SW 1271 (cell line): ENCODE measurements around the gene FREM1.

Experiments
- DNase-seq, 2 experiments: peaks; one replicate each; lab custom pipeline; 2025; lab: John Stamatoyannopoulos, UW

Gene FREM1

DNA sequence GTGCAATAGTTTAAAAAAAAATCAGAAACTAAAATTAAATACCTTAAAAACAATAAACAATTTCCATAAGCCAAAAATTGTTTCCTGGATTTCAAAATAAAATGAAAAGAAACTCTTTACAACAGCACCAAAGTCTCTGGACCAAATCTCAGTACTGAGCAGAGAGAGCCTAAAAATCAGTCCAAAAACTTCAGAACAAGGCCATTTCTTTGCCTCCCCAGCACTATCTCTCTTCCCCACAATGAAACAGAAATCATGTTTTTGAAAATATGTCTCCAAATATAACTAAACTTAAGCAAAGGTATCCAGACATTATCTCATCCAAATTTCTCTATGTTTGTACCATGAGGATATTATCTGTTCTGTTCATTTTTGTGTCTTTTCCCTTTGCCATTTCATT lies 1.0 kb downstream of the FREM1 start:
- DNase-seq: no peak

DNA sequence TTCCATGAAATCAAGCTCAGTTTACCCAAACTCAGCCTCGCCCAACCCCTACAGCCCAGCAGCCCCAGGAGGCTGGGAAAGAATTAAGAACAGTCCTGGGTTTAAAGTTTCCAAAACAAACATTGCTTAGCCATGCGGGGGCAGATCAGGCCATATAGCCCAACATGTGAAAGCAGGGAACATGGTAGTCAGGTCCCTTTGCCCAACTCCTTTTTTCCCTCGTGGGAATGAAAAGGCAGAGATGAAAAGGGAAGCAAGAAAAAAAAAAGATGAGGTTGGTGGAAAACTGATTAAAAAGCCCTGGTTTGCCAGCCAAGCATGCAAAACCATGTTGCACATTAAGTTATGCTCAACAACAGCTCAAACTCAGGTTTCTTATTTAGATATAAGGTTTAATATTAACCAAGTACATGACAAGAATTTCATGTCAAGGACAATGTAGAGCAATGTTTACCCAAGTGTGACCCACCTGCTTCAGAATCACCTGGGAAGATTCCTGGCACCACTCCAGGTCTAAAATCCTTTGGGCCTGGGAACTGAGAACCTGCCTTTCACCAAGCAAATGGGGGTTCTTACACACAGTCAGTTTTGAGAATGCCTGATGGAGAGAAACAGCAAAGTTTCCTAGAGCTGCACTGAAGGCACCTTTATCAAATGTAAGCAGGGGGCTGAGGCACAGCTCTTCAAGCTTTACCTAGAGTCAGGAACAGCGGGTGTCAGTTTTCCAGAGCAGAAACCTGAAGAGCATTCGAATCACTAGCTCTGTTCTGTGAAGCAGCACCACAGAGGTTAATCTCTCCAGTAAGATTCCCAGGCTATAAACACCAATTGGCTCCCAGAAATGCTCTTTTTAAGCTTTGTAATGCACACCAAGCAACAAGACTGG lies 1.7 kb downstream of the FREM1 start:
- no peak for DNase-seq

DNA sequence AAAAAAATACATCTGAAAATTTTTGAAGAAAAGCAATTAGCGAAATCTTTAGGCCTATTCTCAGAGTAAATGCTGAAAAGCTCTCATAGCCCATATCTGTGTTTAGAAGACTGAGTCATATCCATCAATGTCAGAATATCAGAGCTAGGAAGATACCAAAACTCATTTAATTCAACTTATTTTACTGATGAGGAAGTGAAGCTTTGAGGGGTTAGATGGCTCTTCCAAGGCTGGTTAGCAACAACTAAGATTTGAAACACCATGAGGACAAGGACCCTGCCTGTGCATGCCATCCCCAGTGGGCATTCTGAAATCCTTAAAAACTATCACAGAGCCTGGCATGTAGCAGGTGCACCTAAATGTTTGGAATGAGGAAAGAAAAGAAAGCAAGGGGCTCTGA lies 2.5 kb downstream of the FREM1 start:
- no peak for DNase-seq

DNA sequence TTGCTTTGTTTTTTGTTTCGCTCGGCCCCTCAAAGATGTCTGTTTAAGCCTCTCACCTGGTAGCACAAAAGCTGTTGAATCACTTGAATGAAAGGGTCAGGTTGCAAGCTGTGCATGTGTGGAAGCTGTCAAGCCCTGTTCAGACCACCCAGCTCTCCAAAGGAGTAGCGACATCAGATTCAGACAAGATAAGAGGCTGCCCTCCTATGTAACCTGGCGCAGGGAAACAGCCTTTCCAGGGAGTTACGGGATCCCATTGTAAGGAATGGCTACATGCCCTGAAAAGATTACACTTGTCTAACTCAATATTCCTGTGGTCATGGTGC lies 2.9 kb downstream of the FREM1 start:
- no peak for DNase-seq

DNA sequence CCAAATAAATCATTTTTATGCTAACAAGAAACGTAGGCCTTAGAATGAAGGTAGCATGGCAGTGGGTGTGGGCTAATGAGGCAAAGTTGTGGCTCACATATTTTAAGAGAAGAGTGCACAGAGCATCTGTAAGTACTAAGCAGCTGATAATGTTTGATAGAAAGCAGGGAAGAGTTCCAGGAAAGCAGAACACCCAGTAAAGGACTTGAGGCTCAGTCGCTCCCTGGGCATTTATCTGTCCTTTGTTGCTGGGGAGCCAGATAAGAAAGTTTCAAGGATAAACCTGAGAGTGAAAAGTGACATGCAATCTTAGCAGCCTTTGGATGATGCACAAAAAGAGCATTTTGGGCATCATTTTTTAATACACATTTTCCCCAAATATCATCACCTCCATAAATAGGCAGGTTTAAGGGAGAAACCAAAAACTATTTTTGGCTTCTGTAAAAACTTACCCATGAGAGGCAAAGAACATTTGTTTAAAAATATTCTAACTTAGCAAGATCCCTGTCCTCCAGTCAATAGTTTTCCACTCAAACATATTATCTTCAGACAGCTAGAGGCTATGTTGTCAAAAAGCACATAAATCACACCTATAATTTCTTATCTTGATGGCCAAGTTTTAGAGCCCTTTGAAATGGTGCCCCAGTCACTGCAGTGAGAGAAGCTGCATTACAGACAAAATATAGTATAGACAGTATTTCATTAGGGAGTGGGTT lies 3.4 kb downstream of the FREM1 start:
- DNase-seq: no peak

DNA sequence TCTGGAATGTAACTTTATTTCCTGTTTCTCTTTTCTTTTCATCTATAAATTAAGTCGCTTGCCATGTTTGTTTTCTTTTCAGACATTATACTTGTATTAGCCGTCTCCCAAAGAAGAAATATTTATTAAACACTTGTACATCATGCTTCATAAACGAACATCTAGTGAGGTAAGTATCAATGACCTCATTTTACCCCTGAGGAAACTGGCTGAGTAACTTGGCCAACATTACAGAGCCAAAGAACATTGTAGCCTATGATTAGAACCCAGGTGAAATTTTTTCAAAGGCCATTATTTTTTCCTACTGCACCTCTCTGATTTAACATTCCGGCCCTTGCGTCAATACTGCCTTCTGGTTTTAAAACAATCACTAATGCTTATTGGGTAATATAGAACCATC lies 4.2 kb downstream of the FREM1 start:
- no peak for DNase-seq

DNA sequence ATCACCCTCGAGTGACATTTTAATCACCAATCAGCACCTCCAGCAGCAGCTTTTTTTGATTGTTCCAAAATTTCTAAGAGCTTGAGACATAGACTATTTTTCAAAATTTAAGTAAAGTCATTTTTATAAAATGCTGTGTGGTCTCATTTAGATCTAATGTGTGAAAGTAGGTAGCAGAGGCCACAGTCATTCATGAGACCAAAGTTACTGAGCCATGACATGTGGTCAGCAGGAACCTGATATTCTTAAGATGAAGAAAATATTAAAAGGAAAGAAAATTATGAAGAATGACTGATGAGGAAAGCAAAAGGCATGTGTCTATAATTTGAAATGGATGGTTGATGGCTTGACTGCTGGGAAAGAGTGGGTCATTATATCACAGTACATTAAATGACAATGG lies 7.2 kb downstream of the FREM1 start:
- no peak for DNase-seq

DNA sequence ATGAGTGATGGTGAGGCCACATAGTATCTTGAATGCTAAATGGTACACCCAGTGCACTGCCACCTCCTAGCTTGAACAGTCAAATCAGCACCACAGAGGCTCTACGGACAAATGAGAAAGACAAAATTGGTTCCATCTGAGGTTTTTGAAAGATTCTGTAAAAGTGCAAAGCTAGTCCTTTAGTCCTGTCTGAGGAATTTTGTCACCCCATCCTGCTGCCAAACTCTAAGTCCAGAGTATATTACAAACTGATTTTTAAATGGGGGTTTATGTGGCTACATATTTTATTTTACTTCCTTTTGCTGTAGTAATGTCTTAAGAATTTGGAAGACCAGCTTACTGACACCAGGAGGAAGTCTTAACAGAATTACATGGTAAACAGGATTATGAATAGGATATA lies 7.7 kb downstream of the FREM1 start:
- no peak for DNase-seq

DNA sequence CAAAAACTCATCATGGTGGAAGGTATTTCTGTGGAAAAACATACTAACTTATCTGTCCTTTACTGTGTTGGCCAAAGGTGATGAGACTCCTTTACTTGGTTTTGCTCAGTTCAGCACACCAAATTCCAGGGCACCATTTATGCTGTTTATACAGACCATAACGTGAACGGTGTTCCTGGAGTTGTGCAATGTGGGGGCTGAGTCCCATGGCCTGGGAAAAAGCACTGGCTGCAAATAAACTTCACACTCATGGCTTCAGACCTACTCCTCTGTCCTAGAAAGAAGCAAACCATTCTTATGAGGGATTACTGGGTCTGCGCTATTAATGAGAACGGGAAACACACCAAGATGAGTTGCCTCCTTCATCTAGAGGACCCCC lies 10.4 kb downstream of the FREM1 start:
- DNase-seq: no peak

DNA sequence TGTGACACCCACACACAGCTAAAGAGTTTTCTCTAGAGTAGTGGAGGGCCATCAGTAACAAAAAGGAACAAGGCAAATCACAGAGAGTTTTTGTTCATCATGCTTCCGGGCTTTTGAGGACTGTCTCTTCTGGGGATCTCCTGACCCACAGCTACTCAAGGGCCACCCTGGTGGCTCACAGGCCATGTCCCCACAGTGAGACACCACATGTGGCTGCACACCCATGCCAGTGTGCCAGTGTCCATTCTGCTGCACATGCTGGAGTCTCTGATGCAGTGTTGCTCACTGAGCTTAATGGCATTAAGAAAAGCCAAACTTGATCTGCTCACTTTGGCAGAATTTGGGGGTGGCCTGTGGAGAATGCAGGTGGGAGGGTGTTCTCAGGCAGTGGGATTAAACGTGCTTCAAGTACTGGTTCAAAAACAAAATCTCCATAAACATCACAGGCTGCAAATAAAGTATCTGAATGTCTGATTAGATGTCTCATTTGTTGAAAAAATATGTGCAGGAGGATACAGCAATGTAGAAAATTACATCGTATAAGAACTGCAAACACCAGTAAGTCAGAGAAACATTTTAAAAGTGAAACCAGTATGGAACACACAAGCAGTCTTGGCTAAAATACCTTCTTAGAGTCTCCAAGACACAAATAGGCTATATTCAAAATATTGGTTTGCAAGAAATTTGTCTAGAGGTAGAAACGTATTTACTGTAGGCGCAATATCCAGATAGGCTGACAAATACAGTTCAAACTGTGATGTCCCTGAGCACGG lies 11.0 kb downstream of the FREM1 start:
- DNase-seq: no peak

DNA sequence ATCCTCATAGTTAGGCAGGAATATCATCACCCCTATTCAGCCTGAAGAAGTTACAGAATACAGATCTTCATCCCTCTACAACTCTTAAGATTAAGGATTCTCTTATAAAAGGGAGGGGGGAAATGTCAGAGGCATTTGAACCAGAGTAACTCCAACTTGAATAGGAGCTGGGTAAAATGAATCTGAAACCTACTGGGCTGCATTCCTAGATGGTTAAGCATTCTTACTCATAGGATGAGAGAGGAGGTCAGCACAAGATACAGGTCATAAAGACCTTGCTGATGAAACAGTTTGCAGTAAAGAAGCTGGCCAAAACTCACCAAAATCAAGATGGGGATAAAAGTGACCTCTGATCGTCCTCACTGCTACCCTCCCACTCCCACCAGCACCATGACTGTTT lies 14.4 kb downstream of the FREM1 start:
- DNase-seq: no peak

DNA sequence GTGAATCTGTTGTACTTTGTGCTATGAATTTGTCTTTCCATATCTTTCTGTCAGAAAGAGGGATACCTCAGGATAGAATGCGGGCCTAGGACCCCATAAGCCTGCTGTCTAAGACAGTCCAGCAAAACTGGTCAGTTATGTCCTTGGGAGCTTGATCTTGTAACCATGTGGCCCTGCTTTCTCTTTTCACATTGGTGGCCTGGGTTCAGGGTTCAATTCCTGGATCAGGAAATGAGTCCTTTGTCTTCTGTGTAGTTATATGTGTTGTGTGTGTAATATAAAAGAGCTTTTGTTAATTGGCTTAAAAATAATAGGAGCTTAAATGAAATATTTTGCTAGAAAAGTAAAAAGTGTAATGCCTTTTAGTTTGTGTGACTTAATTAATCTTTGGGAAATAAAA lies 16.9 kb downstream of the FREM1 start:
- no peak for DNase-seq

DNA sequence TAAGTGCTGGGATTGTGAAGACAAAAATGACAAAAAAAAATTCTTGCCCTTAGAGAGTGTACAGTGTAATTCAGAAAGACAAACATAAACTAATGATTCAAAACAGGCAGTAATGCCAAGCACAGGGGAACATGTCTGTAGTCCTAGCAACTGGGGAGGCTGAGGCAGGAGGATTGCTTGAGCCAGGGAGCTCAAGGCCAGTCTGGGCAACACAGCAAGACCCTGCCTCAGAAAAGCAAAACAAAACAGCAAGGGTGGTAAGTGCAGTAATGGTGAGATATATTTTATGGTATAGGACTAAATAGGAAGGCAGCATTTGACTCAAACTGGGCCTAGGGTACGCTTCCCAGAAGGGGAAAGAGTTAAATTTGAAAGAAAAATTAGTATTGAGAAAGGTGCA lies 18.9 kb downstream of the FREM1 start:
- DNase-seq: no peak

DNA sequence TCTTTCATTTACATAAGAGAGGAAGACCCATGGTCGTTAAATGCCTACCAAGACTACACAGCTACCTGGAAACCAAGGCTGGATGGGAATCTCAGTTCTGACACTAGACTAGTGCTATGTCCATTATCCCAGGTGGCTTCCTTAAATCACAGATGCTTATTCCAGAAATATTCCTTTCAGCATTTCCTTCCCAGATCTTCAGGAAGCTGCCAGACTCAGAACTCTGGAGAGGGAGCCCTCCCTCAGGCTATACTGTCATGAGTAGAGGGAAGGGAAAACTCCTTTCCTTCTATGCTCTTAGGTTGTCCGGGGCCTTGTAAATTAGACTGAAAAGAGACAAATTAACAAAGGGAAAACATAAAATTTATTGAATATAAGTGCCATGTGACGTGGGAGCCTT lies 20.8 kb downstream of the FREM1 start:
- no peak for DNase-seq

DNA sequence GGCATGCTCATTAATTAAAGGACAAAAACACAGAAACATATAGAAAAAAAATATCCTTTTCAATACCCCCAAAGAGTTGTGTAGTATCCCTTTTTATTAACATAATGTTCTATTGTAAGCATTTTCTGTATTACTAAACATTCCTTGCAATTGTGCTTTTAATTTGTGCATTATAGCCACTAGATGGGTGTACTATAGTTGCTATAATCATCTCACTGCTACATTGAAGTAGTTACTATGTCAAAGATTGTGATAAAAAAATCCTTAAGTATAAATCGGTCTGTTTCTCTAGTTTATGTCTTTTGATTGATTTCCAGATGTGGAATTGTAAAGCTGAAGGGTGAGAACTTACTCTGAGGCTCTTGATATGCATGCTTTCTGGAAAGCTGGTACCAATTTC lies 21.4 kb downstream of the FREM1 start:
- DNase-seq: no peak

DNA sequence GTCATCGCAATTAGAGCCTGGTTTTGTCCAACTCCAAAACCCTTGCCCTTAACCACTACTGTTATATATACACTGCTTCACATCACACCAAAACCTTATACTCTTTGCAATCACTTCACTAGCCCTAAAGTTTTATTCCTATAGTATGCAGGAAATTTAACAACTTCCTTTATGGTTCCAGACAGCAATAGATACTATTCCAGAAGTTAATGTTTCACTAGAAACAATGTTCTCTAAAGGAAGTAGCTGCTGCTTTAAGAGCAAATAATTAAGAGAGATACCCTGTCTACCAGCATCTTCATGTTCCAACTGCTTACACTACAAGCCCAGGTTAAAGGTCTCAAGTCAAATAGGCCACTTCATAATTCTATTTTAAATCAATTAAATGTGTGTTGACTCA lies 22.0 kb downstream of the FREM1 start:
- DNase-seq: no peak

DNA sequence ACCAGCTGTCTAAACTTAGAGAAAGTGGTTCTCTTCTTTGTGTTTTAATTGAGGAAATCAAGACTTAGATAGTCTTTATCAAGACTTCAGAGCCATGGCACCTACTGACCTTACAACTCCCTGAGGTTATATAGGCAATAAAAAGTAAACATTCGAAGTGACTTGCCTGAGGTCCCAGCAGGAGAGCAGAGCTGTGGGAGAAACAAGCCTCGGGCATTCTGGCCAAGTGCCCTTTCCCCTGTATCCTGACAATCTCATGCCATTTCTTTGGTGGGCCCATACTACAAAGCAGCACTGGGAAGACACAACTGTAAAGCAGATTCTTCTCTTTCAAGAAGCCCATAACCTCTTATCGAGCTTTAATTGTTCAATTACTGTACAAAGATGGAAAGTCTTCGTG lies 23.1 kb downstream of the FREM1 start:
- DNase-seq: no peak

DNA sequence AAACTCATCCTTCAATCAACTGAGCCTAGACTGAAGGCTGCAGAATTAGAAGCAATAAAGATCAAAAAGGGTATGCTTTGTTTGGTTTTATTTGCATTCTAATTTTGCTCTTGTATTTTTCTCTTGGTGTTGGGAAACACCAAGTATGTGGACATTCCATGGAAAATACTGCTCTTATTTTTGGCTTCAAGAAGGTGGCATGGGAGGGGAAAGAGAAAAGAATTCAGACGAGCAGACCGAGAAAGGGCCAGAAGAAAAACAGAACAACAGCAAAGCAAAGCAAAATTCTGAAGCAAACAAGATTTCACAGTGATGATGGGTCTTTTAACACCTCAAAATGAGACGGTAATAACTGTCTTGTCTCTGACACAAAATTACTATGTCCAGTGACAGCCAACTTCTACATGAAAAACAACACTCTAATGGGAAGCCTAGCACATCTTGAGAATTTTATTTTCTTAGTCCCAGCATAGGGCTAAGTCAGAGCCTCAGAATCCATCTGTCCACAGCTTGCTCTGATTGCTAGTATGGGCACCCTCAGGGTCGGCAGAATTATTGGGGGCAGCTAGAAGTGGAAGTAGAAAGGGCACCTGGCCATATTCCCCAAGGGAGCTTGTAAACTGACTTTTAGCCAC lies 26.8 kb downstream of the FREM1 start:
- DNase-seq: no peak

DNA sequence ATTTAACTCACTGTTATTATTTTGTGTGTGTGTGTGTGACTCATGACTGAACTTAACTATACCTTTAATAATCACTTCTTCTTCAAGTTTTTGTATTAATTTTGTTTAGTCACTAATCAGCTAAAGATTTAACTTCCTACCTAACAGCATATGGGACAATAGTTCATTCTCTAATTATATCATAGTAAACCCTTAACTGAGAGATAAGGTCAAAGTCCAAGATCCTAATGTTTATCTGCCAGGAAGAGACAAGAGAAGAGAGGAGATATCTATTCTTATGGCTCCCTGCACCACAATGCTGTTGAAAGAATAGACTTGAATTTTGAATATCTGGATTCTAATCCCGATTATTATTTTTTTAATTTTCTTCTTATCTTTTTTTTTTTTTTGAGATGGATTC lies 28.1 kb downstream of the FREM1 start:
- DNase-seq: no peak

DNA sequence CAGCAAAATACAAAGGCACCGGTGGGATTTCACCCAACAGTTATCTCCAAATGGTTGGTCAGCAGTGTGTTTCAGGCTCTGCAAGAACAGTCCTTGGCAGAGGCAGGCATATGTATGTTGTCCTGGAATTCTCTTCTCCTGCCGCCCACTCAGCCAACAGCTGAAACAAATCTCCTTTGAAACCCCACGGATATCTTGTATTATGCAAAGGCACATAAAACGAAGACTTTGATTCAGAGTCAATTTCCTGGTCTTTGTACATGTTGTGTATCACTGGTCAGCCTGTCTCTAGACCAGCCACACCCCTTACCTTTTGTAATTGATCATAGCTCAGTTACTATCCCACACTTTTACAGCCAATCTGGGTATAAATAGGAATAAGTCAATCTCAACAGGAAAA lies 29.2 kb downstream of the FREM1 start:
- no peak for DNase-seq

DNA sequence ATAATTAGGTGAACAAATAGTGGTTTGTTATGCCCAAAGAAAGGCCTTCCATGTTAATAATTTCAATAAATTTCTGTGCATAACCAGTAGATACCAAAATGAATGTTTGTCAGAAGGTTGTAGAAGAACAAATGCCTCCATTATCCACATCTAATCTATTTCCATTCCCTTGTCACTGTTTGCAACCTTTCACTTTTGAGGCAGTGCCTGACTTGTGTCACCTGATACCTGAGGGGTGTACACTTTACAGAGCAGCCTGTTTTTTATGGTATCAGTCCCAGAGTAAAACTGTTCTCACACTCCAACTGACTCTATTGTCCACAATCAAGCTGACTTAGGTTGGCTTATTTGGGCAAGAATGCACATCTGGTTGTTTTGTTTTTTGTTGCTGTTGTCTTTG lies 40.1 kb downstream of the FREM1 start:
- no peak for DNase-seq

DNA sequence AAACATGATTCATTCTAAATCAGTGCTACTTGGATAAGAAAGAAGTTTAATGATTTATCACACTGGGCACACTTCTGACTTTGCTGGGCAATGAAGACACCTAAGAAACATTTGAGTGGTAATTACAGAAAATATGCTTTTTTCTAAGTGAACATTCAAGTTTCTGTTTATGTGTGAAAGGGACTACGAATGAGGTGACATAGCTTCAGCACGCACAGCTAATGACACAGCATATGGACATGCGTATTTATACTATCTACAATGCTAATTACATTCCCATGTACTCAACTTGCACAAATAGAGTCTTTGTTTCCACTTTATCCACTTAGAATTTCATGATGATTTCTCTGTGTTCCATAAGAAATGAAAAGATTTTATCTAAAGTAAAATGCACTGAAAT lies 40.6 kb downstream of the FREM1 start:
- no peak for DNase-seq
